Activated CD8-positive, alpha-beta T cell treated with anti-CD3 and anti-CD28 coated beads, Interleukin-2, amount 10 ng/mL, durations not matched to agents 7 days and 5 days (primary cell): ENCODE data around the gene DCHS2. TPM values are rescaled to one million over a fixed set of nuclear protein-coding genes. Genes with fewer than 3 reads are reported as not detected.

Source experiments
- ATAC-seq: fragments of 150-1000 bp; cut with Tn5 transposase; one replicate; pipeline ENCODE4 v1.10.0; 2021; ENCODE audit warnings: moderate library complexity
- CTCF ChIA-PET: fragments of 350-600 bp; sonication (Branson Sonifier 250); formaldehyde crosslinking; loops from one replicate; lab custom pipeline; 2021; ENCODE audit warnings: antibody characterized with exemption; lab: Charles Lee
- POLR2A ChIA-PET: fragments of 350-600 bp; sonication (Branson Sonifier 250); formaldehyde crosslinking; loops from one replicate; lab custom pipeline; 2021; ENCODE audit warnings: antibody characterized with exemption; lab: Charles Lee
- DNase-seq: peaks from one replicate; pipeline ENCODE4 v3.0.0-alpha.2; 2020
- H3K27ac Mint-ChIP-seq: one replicate; pipeline ENCODE4 v1.8.0; 2021; ENCODE audit warnings: mild to moderate bottlenecking, mixed read lengths
- H3K27me3 Mint-ChIP-seq: one replicate; pipeline ENCODE4 v1.8.0; 2021; ENCODE audit warnings: low read depth, mixed read lengths
- H3K36me3 Mint-ChIP-seq: one replicate; pipeline ENCODE4 v1.8.0; 2021; ENCODE audit warnings: low read depth, mixed read lengths
- H3K4me1 Mint-ChIP-seq: one replicate; pipeline ENCODE4 v1.8.0; 2021; ENCODE audit warnings: low read depth, mixed read lengths
- H3K4me3 Mint-ChIP-seq: one replicate; pipeline ENCODE4 v1.8.0; 2021; ENCODE audit warnings: mild to moderate bottlenecking, mixed read lengths
- H3K9me3 Mint-ChIP-seq: one replicate; pipeline ENCODE4 v1.8.0; 2022; ENCODE audit warnings: mixed read lengths; ENCODE audit not compliant: insufficient read depth
- total RNA-seq, 2 experiments: library from RNA; stranded (reverse); gene quantifications; one replicate each; pipeline ENCODE4 v1.2.3, GENCODE V29; 2021

The DCHS2 gene
- total RNA-seq, 2 experiments from 2014 or later, result not detected

GRCh38 chr4:154183264-154183663 is 308.3 kb downstream of the DCHS2 start:
- H3K4me1 Mint-ChIP-seq, result no peaks in the 10 kb centered on the region
- ChIA-PET CTCF (no interaction called here), POLR2A (no interaction called here)
- no peak overlapping the region for H3K4me3 Mint-ChIP-seq
- H3K27ac Mint-ChIP-seq, result no peak overlapping the region
- ATAC-seq (no peak), DNase-seq (no peak)
- no peaks in the 10 kb centered on the region for H3K27me3 Mint-ChIP-seq
- H3K36me3 Mint-ChIP-seq, result no peaks in the 10 kb centered on the region
- no peaks in the 10 kb centered on the region for H3K9me3 Mint-ChIP-seq

Other genes starting within 250 kb of the DCHS2 start
- 10 to 100 TPM; 80.1 to 82.6 TPM for gene PLRG1, start 58.6 kb upstream of the DCHS2 start, total RNA-seq
- gene FGB, start 71.2 kb upstream of the DCHS2 start, total RNA-seq, result not detected
- gene FGA, start 98.9 kb upstream of the DCHS2 start, total RNA-seq, result not detected
- gene FGG, start 120.9 kb upstream of the DCHS2 start, total RNA-seq, result not detected